Left lung (tissue), 10 donors: Measurements from ENCODE around the gene LMX1B. TPM values are rescaled to one million over a fixed set of nuclear protein-coding genes. Genes with fewer than 3 reads are reported as not detected.
A peak's percentile ranks its signal among the peaks of the same experiment; 100 is the strongest.

Experiments used
- ATAC-seq: fragments of 200-7000 bp; cut with Tn5 transposase; one replicate; pipeline ENCODE4 v1.9.1; 2020; ENCODE audit warnings: moderate library complexity
- DNase-seq, 4 donors: peaks; one replicate each; pipeline ENCODE4 v3.0.0-alpha.2; 2013 to 2020
- H3K27ac ChIP-seq, 2 donors: fragments of 200-600 bp; sonication (generic) in 1 of 2; one replicate each; pipeline versions ENCODE4 v1.5.0 to v1.8.0; 2020 to 2021
- H3K27me3 ChIP-seq, 2 donors: fragments of 200-600 bp; sonication (generic) in 1 of 2; one replicate each; pipeline versions ENCODE4 v1.5.0 to v1.8.0; 2020 to 2021
- H3K36me3 ChIP-seq, 2 donors: fragments of 200-600 bp; sonication (generic) in 1 of 2; one replicate each; pipeline versions ENCODE4 v1.5.0 to v1.8.0; 2020 to 2021
- H3K4me1 ChIP-seq, 2 donors: fragments of 200-600 bp; one replicate each; pipeline ENCODE4 v1.8.0; 2021
- H3K4me3 ChIP-seq, 2 donors: fragments of 200-600 bp; sonication (generic) in 1 of 2; one replicate each; pipeline versions ENCODE4 v1.5.0 to v1.8.0; 2020 to 2021; ENCODE audit warnings: mild to moderate bottlenecking in 1 of 2
- H3K9me3 ChIP-seq, 2 donors: fragments of 200-600 bp; sonication (generic) in 1 of 2; one replicate each; pipeline versions ENCODE4 v1.5.0 to v1.8.0; 2020 to 2021
- CTCF ChIP-seq, 2 donors: fragments of 200-600 bp; sonication (generic) in 1 of 2; IDR thresholded peaks; one replicate each; pipeline versions ENCODE4 v1.5.0 to v1.8.0; 2021; ENCODE audit warnings: antibody characterized with exemption in 2 of 2
- intact Hi-C, 2 donors: fragments of 100-400 bp; cut with DNase I; formaldehyde crosslinking; loops; one replicate each; pipeline versions ENCODE4 v1.11.2 to v1.14.2; 2022
- polyA plus RNA-seq, 6 donors: library from polyadenylated mRNA; unstranded; fragments of 120-200 nt; gene quantifications; one replicate each; pipeline ENCODE4 v1.2.1, GENCODE V29; 2013; ENCODE audit not compliant: insufficient read length in 6 of 6
- total RNA-seq, 2 donors: library from RNA; stranded (reverse); fragmentation: NEBNext Ultra II Directional; extraction: Animal tissue kit (Norgen Biotek cat#: 25700); gene quantifications; one replicate each; pipeline ENCODE4 v1.2.1, GENCODE V29; 2021
- donor health status: DM: no; HTN: yes; CAD: no.
- donor health status: DM: no; HTN: no; CAD: no.

Gene LMX1B
- total and polyA plus RNA-seq, 8 donors, result 0.05 to 0.31 (median 0.20) TPM; not detected in 1

GRCh38 chr9:126668058-126668457 is 54.3 kb downstream of the LMX1B start:
- peaks cover 24 to 100% of the 10 kb centered on the region in 2 donors for H3K27me3 ChIP-seq
- ATAC-seq (no peak), DNase-seq (no peak)
- H3K4me1 ChIP-seq, result peaks cover 4 to 5% of the 10 kb centered on the region in 2 donors
- TF ChIP-seq CTCF (IDR thresholded peaks at IDR 0.05), result no peak
- H3K27ac ChIP-seq, result no peak overlapping the region
- intact Hi-C loops, result no loop called here
- no peaks in the 10 kb centered on the region for H3K9me3 ChIP-seq
- no peak overlapping the region for H3K4me3 ChIP-seq
- H3K36me3 ChIP-seq, result no peaks in the 10 kb centered on the region

GRCh38 chr9:126669108-126669507 is 55.4 kb downstream of the LMX1B start:
- peaks cover 4 to 5% of the 10 kb centered on the region in 2 donors for H3K4me1 ChIP-seq
- intact Hi-C loops, result no loop called here
- no peaks in the 10 kb centered on the region for H3K36me3 ChIP-seq
- H3K9me3 ChIP-seq, result no peaks in the 10 kb centered on the region
- no peak for DNase-seq
- TF ChIP-seq CTCF (IDR thresholded peaks at IDR 0.05), result no peak
- no peak overlapping the region for H3K27ac ChIP-seq
- H3K27me3 ChIP-seq, result peaks cover 26 to 100% of the 10 kb centered on the region in 2 donors
- ATAC-seq, result no peak
- no peak overlapping the region for H3K4me3 ChIP-seq

GRCh38 chr9:126670270-126670669 is 56.5 kb downstream of the LMX1B start:
- DNase-seq, result no peak
- intact Hi-C loops, result no loop called here

GRCh38 chr9:126671381-126671831 is 57.7 kb downstream of the LMX1B start:
- Histone ChIP-seq H3K27me3 (peaks cover 35 to 100% of the 10 kb centered on the region in 2 donors), H3K4me3 (no peak overlapping the region), H3K27ac (no peak overlapping the region), H3K9me3 (no peaks in the 10 kb centered on the region), H3K36me3 (no peaks in the 10 kb centered on the region), H3K4me1 (no peaks in the 10 kb centered on the region)
- DNase-seq (peak in 1 of 4 donors; percentile 40), ATAC-seq (peak; percentile 11)
- no peak for TF ChIP-seq CTCF (IDR thresholded peaks at IDR 0.05)
- intact Hi-C loops, result no loop called here

More at GRCh38 chr9:126670270-126670669, 56.5 kb downstream of the LMX1B start:
- Histone ChIP-seq H3K27me3 (peaks cover 37 to 100% of the 10 kb centered on the region in 2 donors), H3K27ac (no peak overlapping the region), H3K4me3 (no peak overlapping the region), H3K4me1 (peaks cover 1 to 3% of the 10 kb centered on the region in 2 donors), H3K9me3 (no peaks in the 10 kb centered on the region), H3K36me3 (no peaks in the 10 kb centered on the region)
- no peak for ATAC-seq
- TF ChIP-seq CTCF (IDR thresholded peaks at IDR 0.05), result no peak

GRCh38 chr9:126671983-126672382 is 58.3 kb downstream of the LMX1B start:
- Histone ChIP-seq H3K27me3 (peaks cover 41 to 100% of the 10 kb centered on the region in 2 donors), H3K27ac (no peak overlapping the region), H3K9me3 (no peaks in the 10 kb centered on the region), H3K4me1 (no peaks in the 10 kb centered on the region), H3K4me3 (no peak overlapping the region), H3K36me3 (no peaks in the 10 kb centered on the region)
- no peak for ATAC-seq
- intact Hi-C loops, result no loop called here
- no peak for DNase-seq
- TF ChIP-seq CTCF (IDR thresholded peaks at IDR 0.05), result no peak
